GM18520 (cell line): ENCODE results near the gene SNAPC2.
"Not testable (repeated sequence)": the region's sequence is repeated elsewhere in the genome, so short reads cannot be mapped to it uniquely, and the experiment has no call there.

Experiments
- ATAC-seq: cut with Tn5 transposase; IDR thresholded peaks from one replicate; pipeline ENCODE4 v1.9.1; 2021; ENCODE audit not compliant: unreplicated experiment

SNAPC2 gene

DNA sequence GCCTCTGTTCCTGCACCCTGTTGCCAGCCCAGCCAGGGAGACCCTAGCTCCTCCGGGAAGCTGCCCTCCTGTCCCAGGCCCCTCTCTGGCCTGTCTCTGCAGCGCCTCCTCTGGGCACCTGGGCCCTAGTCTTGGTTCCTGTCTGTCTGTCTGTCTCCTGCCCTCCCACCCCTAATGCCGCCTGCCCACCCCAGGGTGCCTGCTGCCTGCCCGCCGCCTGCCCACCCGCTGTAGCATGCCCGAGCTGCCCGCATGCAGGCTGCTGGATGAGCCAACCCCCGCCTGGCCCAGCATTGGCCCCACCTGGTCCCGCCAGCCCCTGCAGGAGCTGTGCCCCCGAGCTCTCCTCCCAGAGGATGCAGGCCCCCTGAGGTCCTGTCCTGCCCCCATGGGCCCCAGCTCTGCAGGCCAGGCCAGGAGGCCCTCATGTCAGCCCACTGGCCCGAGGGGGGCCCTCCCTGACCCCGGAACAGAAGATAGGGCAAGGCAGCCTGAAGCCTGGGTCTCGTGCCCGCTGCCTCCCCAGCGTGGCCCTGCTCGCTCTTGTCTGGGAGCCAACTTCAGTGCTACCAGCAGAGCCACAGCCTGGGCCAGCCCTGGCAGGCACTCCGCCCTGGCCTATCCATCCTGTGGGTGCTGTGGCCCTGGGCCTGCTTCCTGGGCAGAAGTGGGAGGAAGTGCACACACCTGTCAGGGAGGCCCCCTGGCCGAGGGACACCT lies 11.2 kb upstream of the SNAPC2 start:
- ATAC-seq: no peak

DNA sequence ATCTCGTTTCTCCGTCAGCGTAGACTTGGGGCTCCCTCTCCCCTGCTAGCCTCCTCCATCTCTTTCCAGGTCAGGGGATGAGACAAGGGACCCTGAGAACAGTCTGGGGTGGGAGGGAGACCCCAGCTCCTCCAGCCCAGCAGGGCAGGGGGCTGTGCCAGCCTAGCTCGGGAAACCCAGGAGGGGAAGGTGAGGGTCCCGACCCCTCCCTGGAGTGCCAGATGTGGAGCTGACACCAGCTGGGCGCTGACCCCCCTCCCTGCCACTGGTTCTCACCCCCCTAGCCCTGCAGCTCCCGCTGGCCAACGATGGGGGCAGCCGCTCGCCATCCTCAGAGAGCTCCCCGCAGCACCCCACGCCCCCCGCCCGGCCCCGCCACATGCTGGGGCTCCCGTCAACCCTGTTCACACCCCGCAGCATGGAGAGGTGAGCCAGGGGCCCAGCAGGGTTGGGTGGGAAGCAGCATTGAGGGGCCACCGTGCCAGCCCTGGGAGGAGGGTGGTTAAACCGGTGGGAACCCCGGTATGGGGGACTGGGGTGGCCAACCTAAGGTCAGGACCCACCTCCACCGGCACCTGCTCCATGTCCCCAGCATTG lies 10.6 kb upstream of the SNAPC2 start:
- no peak for ATAC-seq

DNA sequence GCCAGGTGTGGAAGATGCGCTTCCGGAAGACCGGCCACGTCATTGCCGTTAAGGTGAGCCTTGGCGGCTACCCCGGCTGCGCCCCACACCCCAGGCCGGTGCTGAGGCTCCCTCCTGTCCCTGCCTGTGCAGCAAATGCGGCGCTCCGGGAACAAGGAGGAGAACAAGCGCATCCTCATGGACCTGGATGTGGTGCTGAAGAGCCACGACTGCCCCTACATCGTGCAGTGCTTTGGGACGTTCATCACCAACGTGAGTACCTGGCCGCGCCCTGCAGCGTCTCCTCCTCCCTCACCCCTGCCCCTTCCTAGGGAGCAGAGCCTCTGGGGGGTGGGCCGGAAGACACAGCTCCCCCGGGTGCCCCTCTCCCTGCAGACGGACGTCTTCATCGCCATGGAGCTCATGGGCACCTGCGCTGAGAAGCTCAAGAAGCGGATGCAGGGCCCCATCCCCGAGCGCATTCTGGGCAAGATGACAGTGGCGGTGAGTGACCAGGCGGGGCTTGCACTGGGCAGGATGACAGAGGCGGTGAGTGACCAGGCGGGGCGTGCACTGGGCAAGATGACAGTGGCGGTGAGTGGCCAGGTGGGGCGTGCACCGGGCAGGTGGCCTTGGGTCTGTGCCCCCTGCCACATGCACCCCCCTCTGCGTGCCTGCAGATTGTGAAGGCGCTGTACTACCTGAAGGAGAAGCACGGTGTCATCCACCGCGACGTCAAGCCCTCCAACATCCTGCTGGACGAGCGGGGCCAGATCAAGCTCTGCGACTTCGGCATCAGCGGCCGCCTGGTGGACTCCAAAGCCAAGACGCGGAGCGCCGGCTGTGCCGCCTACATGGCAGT lies 9.6 kb upstream of the SNAPC2 start:
- no peak for ATAC-seq

DNA sequence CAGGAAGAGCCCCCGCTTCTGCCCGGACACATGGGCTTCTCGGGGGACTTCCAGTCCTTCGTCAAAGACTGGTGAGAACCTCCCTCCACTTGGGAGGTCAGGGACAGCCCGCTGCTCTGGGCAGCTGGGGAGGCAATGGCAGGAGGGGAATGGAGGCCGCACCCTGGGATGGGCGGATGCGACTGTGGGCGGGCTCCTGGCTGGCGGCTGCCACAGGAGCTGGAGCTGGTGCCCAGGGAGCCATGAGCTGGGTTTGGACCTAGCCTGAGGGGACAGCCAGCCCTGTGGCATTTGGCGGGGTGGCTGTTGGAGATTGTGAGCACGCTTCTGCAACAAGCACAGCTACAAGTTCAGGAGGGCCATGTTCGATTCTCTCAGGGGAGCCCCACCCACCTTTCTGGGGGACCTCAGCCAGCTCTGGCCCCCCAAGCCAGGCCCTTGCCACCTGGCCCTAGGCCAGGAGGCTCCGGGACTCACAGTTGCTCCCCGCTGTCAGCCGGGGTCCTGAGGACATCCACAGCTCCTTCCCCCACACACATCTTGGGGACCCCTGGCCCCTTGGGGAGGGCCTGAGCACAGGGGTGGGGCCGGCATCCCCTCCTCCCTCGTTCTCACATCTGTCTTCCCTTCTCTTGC lies 8.5 kb upstream of the SNAPC2 start:
- ATAC-seq: no peak

DNA sequence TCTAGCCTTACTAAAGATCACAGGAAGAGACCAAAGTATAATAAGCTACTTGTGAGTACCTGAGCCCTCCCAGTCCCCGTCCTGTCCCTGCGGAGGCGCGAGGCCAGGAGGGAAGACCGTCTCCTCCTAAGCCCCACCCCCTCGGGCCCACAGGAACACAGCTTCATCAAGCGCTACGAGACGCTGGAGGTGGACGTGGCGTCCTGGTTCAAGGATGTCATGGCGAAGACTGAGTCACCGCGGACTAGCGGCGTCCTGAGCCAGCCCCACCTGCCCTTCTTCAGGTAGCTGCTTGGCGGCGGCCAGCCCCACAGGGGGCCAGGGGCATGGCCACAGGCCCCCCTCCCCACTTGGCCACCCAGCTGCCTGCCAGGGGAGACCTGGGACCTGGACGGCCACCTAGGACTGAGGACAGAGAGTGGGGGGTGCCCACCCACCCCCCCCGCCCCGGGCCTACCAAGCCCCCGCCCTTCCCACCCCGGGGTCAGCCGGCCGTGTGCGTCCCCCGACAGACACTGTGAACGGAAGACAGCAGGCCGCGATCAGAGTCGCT lies 7.9 kb upstream of the SNAPC2 start:
- no peak for ATAC-seq

DNA sequence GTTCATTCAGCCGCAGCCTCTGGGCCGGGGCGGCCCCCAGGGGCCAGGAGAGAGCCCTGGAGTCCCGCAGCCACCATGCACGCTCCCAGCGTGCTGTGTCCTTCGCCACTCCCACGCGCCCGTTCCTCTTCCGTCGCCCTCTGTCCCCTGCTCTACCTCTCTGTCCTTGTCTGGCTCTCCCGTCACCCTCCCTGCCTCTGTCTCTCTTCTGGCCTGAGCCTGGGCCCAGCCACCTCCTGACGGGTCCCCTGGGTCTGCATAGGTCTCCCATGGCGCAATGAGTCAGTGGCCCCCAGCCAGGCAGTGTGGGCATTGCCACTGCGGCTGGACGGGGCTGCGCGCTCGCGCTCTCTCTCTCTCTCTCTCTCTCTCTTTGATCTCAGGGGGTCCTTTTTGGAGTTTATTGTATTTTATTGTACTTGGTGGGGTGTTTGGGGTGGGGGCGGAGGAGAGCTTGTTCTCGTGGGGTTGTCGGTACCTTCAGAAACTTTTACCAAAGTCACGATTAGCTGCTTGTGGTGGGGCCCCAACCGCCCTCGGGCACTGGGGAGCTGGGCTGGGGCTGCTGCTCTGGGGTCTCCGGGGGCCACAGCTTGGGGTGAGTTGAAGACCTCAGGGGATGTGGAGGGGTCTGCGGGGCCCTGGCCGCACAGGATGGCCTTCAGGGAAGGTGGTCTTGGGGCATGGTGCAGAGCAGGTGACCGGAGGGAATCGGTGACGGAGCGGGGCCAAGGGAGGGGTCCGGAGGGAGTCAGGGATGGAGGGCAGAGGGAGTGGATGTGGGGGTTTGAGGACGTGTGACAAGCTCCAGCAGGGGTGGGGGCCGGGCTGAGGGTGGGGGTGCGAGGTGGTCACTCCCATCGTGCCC lies 7.2 kb upstream of the SNAPC2 start:
- no peak for ATAC-seq

DNA sequence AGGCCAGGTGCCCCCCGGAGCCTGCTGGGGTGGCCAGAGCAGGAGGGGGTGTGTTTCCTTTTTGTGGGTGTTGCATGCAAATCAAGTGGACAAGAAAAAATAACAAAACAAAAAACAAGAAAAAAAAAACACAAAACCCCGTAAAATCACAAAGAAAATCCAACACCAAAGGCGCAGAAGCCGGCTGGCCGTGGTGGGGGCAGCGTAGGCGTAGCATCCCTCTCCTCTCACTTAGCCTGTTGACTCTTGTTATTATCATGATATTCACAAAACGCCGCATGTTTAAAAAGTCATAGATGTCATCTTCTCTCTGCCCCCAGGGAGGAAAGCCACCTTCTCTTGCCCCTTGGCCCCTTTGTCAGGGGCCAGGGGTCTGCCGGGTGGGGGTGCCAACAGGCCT lies 6.5 kb upstream of the SNAPC2 start:
- ATAC-seq: no peak

DNA sequence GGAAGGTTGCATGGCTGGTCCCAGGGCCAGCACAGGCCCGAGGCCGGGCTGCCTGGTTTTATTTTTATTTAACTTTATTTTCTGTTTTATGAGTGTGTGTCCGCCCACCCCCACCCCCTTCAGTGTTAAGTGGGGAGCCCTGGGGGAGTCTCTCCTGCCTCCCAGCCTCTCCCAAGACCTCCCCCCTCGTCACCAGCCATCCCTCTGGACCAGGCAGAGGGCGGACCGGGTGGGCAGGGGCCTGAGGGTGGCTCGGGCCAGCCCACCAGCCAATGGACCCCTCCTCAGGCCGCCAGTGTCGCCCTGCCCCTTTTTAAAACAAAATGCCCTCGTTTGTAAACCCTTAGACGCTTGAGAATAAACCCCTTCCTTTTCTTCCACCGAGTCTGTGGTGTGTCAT lies 6.0 kb upstream of the SNAPC2 start:
- ATAC-seq: no peak

DNA sequence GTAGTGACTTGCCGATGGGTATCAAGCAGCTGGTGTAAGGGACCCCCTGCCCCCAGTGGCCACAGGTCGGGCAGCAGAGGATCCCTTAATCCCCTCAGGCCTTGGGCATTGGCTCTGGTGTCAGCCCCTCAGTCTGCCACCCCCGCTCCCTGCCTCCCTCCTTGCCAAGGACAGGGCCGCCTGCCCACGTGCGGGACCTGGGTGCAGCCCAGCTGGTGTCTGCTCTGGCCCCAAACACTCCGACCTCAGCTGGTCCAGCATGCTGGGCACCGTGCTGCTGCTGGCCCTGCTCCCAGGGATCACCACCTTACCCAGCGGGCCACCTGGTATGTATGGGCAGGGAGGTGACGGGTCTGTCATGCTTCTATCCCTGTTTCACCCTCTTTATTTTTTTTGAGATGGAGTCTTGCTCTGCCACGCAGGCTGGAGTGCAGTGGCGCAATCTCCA lies 5.5 kb upstream of the SNAPC2 start, which contains the start of gene TGFBR3L:
Gene TGFBR3L, plus strand, starts transcription at position 233 of the 448 bp plus-strand sequence.
- no peak for ATAC-seq

DNA sequence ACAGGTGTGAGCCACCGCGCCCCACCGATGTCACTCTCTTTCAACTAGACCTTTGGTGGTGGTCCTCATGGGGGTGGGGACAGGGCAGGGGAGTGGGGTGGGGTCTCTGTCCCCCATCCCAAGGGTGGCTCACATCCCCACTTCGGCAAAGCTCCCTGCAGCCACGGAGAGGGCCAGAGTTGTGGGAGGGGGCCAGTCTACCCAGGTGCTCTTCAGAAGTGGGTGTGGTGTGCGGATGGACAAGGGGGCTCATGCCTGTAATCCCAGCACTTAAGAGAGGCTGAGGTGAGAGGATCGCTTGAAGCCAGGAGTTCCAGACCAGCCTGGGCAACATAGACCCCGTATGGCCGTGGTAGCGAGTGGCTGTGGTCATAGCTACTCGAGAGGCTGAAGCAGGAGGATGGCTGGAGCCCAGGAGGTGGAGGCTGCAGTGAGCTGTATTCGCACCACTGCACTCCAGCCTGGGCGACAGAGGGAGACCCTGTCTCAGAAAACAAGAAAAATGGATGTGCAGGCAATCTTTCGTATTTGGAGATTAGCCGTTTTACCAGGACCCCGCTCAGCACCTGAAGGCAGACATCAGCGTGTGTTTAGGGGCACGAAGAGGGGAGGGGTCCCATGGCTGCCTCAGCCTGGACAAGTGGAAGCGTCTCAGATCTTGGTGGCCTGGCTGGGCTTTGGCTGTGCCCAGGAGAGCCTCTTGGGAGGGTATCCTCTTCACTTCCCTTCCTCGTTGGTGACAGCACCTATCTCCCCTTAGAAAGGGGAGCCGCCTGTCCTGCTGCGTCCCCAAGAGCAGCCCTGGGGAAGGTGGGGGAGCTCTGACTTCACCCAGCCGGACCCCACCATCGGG lies 4.7 kb upstream of the SNAPC2 start:
- ATAC-seq: no peak

DNA sequence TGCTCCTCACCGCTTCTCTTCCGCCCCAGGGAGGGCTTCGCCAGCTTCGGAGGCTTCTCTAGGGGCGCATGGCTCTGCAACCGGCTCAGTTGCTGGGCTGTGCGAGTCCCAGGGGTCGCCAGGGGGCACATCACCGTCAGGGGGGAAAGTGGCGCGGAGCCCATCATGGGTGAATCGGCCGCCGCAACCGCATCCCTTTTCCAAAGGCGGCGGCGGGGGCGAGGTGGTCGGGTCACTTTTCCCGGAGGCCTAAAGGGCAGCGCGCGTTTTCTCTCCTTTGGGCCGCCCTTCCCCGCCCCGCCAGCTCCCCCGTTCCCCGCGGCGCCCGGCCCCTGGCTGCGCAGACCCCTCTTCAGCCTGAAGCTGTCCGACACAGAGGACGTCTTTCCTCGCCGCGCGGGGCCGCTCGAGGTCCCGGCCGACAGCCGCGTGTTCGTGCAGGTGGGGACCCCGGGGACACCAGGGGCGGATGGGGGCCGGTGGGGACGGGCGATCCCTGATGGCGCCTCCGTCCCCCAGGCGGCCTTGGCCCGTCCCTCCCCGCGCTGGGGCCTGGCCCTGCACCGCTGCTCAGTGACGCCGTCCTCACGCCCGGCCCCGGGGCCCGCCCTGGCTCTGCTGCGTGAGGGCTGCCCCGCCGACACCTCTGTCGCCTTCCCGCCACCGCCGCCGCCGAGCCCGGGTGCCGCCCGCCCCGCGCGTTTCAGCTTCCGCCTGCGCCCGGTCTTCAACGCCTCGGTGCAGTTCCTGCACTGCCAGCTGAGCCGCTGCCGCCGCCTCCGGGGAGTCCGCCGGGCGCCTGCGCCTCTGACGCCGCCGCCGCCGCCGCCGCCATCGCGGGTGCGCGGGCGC lies 3.8 kb upstream of the SNAPC2 start:
- ATAC-seq: no peak

DNA sequence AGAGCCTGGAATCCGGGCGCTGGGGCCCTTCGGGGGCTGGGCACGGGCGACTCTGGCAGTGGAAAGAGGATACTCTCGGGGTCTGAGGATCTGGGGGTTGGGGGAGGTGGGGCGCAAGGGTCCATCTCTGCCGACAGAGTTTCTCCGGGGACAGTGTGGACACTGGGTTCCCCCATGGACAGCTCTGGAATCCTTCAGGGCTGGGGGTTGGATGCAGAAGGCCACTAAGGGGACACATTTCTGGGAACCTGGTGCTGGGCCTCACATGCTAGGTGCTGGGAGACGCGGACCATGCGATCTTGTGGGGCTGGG lies 3.2 kb upstream of the SNAPC2 start:
- no peak for ATAC-seq

DNA sequence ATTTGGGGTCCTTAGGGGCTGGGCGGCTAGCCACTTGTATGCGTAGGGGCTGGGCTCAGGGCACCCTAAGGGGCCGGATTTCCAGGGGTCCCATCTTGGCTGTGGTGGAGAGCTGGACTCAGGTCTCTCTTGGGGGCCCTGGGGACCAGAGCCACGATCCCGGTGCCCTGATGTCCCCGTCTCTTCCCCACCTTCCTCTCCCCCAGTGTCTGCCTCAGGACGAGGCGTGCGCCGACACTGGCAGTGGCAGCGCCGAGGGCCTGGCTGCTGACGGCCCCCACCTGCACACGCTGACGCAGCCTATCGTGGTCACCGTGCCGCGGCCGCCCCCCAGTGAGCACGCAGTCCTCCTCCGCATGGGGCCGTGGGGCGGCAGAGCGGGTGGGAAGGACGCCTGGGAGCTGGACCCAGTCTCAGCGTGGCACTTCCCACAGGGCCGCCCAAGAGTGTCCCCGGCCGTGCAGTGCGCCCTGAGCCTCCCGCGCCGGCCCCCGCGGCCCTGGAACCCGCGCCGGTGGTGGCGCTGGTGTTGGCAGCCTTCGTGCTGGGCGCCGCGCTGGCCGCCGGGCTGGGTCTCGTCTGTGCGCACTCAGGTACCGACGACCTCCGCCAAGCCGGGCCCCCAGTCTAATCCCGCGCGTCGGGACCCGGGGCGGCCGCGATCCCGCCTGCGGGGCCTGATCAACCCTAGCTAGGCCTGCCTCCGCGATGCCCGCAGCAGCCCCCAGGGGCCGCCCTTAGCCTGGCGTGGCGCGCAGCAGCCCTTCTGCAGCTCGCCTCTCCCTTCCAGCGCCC lies 2.7 kb upstream of the SNAPC2 start:
- ATAC-seq: no peak

DNA sequence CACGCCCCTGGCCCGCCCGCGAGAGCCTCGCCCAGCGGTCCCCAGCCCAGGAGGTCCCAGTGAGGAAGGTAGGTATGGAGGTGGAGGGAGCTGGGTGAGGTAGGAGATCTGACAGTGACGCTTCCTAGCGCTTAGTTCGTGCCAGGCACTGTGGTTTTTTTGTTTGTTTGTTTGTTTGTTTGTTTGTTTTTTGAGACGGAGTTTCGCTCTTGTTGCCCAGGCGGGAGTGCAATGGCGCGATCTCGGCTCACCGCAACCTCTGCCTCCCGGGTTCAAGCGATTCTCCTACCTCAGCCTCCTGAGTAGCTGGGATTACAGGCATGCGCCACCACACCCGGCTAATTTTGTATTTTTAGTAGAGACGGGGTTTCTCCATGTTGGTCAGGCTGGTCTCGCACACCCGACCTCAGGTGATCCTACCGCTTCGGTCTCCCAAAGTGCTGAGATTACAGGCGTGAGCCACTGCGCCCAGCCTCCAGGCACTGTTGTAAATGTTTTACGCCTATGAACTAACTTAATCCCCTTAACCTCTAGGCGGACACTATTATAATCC lies 2.0 kb upstream of the SNAPC2 start:
- ATAC-seq: not testable (repeated sequence)

DNA sequence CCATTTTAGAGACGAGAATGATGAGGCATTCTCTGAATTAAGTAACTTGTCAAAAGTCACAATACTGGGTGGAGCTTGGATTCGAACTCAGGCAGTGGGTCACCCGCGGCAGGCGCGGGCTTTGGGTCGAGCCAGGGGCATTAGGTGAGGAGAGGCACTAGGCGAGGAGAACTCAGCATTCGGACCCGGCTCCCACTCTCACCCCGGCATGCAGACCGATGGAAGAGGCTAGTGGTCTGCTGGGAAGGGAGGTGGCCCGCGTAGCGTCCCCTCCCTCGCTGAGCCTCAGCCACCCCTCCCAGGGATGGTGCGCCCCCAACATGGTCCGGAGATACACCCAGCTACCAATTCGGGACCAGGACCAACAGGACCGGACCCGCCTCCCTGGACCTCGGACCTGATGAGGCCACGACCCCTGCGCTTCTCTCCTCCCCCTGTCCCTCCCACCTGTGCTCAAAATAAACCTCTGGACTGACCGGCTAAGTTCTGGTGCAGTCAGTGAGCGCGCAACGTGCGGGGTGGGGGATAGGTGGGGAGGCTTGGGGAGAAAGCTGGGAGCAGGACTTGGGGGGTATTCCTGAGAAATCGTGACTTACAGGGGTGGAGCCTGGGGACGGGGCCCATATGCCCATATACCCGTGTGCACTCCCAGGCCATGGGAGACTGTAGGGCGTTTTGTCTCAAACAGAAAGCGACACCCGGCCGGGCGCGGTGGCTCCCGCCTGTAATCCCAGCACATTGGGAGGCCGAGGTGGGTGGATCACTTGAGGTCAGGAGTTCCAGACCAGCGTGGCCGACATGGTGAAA lies 1.3 kb upstream of the SNAPC2 start:
- no peak for ATAC-seq

DNA sequence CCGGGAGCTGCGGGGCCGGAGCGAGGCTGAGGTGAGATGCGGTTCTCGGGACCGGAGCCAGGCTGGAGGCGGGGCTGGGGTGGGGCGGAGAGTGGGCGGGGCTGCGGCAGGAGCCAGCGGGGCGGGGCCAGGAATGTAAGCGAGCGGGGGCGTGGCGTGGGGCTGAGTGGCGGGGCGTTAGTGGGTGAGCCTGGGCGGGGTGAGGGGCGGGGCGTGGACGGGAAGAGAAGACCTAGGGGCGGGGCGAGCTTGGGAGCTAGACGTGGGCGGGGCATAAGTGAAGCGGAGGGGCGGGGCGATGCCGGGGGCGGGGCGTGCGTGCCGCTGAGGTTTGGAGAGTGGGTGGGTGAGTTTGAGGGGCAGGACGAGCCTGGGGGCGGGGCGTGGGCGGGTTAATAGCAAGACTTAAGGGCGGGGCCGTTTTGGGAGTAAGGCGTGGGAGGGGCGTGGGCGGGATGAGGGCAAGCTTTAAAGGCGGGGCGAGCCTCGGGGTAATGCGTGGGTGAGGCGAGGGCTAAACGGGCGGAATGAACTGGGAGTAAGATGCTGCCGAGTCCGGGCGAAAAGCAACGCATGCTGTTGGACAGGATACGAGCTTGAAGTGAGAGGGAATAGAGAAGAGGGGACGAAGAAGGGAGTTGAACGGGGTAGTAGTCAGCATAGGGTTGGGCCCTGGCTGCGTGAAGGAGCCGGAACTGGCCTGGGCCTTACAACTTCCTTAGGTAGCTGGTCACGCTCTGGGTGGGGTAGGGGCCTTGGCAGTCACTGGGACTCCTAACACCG lies 572 bp downstream of the SNAPC2 start:
- peak; percentile 35 for ATAC-seq
